GM18511 (cell line): ENCODE measurements around the gene SLC38A1.

Experiments used
- ATAC-seq: cut with Tn5 transposase; IDR thresholded peaks from one replicate; pipeline ENCODE4 v1.9.1; 2021; ENCODE audit warnings: mild to moderate bottlenecking, moderate library complexity; ENCODE audit not compliant: unreplicated experiment

SLC38A1 gene

DNA sequence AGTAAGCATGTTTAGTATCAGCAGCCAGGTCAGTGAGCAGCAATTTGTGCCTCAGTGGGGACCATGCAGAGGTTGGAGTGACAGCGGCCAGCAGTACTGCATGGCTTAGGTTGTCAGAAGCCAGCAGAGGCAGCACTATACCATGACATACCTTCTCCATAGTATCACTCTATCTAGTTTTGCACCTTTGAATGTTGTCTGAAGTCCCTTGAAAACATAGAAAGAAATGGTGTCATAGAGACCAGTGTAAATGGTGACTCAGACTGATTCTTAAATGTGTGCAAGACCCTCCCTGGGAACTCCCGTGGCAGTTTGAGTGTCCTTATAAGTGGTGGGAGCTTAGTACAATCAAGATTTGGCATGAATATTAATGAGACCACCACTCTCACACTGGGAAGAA is 124.4 kb downstream of the SLC38A1 start:
- no peak for ATAC-seq

DNA sequence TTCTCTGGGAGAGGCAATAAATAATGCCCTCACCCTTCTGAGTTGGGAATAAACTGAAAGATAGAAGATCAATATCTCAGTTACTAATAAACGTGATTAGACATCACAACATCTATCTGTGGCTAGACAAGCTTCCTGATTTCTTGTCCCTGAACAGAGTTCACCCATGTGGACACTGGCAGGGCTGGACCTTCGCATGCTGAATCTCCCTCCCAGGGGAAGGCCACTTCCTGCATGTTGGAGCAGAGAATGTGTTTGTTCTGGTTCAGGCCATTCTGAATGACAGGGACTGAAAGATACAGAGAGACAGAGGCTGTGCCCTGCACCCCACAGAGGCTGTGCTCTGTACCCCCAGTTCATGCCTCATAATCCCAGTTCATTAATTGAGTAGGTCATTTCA is 132.6 kb downstream of the SLC38A1 start:
- no peak for ATAC-seq

DNA sequence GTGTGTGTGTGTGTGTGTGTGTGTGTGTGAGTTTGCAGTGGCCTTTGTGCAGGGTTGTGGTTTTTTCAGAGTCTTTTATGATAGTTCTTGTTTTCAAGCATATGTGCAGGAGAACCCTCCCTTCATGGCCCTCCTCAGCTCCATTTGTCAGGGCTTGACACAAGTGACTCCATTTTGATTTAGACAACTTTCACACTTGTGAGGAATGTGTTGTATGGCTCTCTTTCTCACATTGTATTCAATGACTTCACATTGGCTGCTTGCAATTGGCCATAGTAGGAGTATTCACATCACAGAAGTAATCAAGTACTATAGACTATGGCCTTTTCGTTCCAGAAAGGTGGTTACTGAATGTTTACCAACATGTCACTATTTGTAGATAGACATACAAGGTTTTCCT is 133.1 kb downstream of the SLC38A1 start:
- no peak for ATAC-seq

DNA sequence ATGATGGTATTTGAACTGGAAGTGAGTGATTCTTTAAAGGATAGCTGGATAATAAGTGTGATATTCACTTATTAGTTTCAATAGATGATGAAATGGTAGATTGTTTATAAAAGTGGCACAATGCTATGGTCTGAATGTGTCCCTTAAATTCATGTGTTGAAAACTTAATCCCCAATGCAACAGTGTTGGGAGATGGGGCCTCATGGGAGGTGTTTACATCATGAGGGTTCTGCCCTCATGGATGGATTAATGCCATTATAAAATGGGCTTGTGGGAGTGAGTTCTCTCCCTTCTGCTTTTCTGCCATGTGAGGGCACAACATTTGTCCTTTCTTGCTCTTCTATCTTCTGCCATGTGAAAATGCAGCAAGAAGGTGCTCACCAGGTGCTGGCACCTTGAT is 134.0 kb downstream of the SLC38A1 start:
- no peak for ATAC-seq

DNA sequence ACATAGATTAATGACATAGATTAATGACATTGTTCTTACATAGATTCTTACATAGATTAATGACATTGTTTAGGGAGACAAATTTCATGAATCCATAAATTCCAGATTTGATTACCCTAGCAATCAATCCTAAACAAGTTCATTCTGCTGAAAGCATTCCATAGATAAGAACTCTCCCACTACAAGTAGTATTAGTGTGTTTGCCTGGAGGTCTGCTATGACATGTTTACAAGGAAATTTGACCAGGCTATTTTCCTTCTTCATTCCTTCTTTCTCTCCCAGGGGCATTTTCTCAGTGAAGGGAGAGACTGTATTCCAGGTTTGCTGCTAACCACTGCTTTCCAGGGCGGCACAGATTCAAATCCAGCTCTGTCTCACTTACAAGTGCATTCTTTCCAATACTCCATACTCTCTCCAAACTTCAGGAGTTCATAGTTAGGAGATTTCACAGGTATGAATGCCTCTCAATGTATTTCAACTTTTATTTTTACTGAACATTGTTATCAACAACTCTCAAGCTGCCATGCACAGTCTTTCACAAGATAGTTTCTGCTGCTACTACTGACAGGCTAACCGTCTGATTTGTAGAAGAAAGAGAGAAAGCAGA is 134.5 kb downstream of the SLC38A1 start:
- no peak for ATAC-seq

DNA sequence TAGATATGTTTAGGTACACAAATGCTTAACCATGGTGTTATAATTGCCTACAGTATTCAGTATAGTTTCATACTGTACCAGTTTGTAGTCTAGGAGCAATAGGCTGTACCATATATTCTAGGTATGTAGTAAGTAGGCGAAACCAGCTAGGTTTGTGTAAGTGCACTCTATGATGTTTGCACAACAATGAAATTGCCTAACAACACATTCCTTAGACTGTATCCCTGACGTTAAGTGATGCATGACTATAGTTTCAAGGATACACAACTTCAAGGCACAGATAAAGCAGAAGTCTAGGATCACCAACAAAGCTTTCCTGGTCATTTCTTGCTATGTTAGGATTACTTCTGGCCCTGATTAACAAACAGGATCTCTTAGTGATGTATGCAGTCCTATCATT is 135.1 kb downstream of the SLC38A1 start:
- no peak for ATAC-seq
